ENCODE data around the gene GLI3.

GLI3 gene

GRCh38 chr7:42137431-42137830 lies 99.6 kb downstream of the GLI3 start:
- TF ChIP-seq, protein P1, sequence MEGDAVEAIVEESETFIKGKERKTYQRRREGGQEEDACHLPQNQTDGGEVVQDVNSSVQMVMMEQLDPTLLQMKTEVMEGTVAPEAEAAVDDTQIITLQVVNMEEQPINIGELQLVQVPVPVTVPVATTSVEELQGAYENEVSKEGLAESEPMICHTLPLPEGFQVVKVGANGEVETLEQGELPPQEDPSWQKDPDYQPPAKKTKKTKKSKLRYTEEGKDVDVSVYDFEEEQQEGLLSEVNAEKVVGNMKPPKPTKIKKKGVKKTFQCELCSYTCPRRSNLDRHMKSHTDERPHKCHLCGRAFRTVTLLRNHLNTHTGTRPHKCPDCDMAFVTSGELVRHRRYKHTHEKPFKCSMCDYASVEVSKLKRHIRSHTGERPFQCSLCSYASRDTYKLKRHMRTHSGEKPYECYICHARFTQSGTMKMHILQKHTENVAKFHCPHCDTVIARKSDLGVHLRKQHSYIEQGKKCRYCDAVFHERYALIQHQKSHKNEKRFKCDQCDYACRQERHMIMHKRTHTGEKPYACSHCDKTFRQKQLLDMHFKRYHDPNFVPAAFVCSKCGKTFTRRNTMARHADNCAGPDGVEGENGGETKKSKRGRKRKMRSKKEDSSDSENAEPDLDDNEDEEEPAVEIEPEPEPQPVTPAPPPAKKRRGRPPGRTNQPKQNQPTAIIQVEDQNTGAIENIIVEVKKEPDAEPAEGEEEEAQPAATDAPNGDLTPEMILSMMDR (IDR thresholded peaks at IDR 0.05; ENCODE audit: poor library complexity, severe bottlenecking), result no peak

DNA sequence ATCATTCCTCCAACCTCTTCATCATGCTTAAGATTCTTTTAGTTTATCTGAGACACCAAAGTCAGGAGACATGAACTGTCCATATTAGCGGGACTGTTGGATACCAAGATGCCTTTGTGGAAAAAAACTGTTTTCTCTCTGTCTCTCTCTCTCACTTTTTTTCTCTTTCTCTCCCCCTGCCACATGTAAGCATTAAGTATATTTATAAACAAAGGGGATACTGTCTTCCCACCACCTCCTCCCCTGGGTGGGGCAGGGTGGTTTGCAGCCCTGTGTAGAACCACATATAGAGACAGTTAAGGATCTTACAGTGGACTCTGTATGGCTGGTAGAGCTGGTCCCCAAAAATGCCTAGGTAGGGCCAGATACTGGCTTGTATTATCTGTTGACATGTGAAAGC lies 101.3 kb downstream of the GLI3 start:
- Histone ChIP-seq H3K27ac (ENCODE audit: poor library complexity, severe bottlenecking) (no peak overlapping the region), H3K4me3 (ENCODE audit: severe bottlenecking) (no peak overlapping the region), H3K27me3 (ENCODE audit: insufficient read depth, poor library complexity, severe bottlenecking) (no peaks in the 10 kb centered on the region), H3K4me1 (ENCODE audit: insufficient read depth, poor library complexity, severe bottlenecking) (no peaks in the 10 kb centered on the region), H3K36me3 (ENCODE audit: low read depth) (no peaks in the 10 kb centered on the region), H3K9me3 (ENCODE audit: severe bottlenecking) (no peaks in the 10 kb centered on the region)
- TF ChIP-seq, protein P1 (IDR thresholded peaks at IDR 0.05; ENCODE audit: poor library complexity, severe bottlenecking), result no peak
- DNase-seq (ENCODE audit: low spot score) (no peak), ATAC-seq (ENCODE audit: low read depth) (no peak)

More at GRCh38 chr7:42137431-42137830, 99.6 kb downstream of the GLI3 start:
- DNase-seq (ENCODE audit: low spot score) (no peak), ATAC-seq (ENCODE audit: low read depth) (no peak)
- H3K36me3 ChIP-seq (ENCODE audit: low read depth), result no peaks in the 10 kb centered on the region
- no peaks in the 10 kb centered on the region for H3K4me1 ChIP-seq (ENCODE audit: insufficient read depth, poor library complexity, severe bottlenecking)
- no peak overlapping the region for H3K27ac ChIP-seq (ENCODE audit: poor library complexity, severe bottlenecking)
- H3K4me3 ChIP-seq (ENCODE audit: severe bottlenecking), result no peak overlapping the region
- H3K9me3 ChIP-seq (ENCODE audit: severe bottlenecking), result no peaks in the 10 kb centered on the region
- H3K27me3 ChIP-seq (ENCODE audit: insufficient read depth, poor library complexity, severe bottlenecking), result no peaks in the 10 kb centered on the region

- ATAC-seq (ENCODE audit: low read depth) (no peak), DNase-seq (ENCODE audit: low spot score) (no peak)
- TF ChIP-seq, protein P1 (IDR thresholded peaks at IDR 0.05; ENCODE audit: poor library complexity, severe bottlenecking), result no peak
- Histone ChIP-seq H3K4me1 (ENCODE audit: insufficient read depth, poor library complexity, severe bottlenecking) (no peaks in the 10 kb centered on the region), H3K36me3 (ENCODE audit: low read depth) (no peaks in the 10 kb centered on the region), H3K4me3 (ENCODE audit: severe bottlenecking) (no peak overlapping the region), H3K9me3 (ENCODE audit: severe bottlenecking) (no peaks in the 10 kb centered on the region), H3K27me3 (ENCODE audit: insufficient read depth, poor library complexity, severe bottlenecking) (no peaks in the 10 kb centered on the region), H3K27ac (ENCODE audit: poor library complexity, severe bottlenecking) (no peak overlapping the region)
Measured at GRCh38 chr7:42134276-42134876, 102.6 kb downstream of the GLI3 start.

- no peak for ATAC-seq (ENCODE audit: low read depth)
- Histone ChIP-seq H3K4me1 (ENCODE audit: insufficient read depth, poor library complexity, severe bottlenecking) (no peaks in the 10 kb centered on the region), H3K36me3 (ENCODE audit: low read depth) (no peaks in the 10 kb centered on the region), H3K9me3 (ENCODE audit: severe bottlenecking) (no peaks in the 10 kb centered on the region), H3K27ac (ENCODE audit: poor library complexity, severe bottlenecking) (no peak overlapping the region), H3K4me3 (ENCODE audit: severe bottlenecking) (no peak overlapping the region), H3K27me3 (ENCODE audit: insufficient read depth, poor library complexity, severe bottlenecking) (no peaks in the 10 kb centered on the region)
- no peak for DNase-seq (ENCODE audit: low spot score)
- TF ChIP-seq, protein P1 (IDR thresholded peaks at IDR 0.05; ENCODE audit: poor library complexity, severe bottlenecking), result no peak
Measured at GRCh38 chr7:42133321-42133720, 103.7 kb downstream of the GLI3 start.

GRCh38 chr7:42128703-42129102 lies 108.3 kb downstream of the GLI3 start:
- peak; percentile 31; the same call in 1 of the 3 replicates for ATAC-seq (ENCODE audit: low read depth)
- Histone ChIP-seq H3K27me3 (ENCODE audit: insufficient read depth, poor library complexity, severe bottlenecking) (no peaks in the 10 kb centered on the region), H3K9me3 (ENCODE audit: severe bottlenecking) (no peaks in the 10 kb centered on the region), H3K27ac (ENCODE audit: poor library complexity, severe bottlenecking) (no peak overlapping the region), H3K4me1 (ENCODE audit: insufficient read depth, poor library complexity, severe bottlenecking) (no peaks in the 10 kb centered on the region), H3K36me3 (ENCODE audit: low read depth) (no peaks in the 10 kb centered on the region), H3K4me3 (ENCODE audit: severe bottlenecking) (no peak overlapping the region)
- TF ChIP-seq, protein P1 (IDR thresholded peaks at IDR 0.05; ENCODE audit: poor library complexity, severe bottlenecking), result peak; percentile 49
- no peak for DNase-seq (ENCODE audit: low spot score)

Measured in RWPE2 (cell line).